T follicular helper cell (primary cell): ENCODE data around the gene EYA2.
"Not testable (repeated sequence)": the region's sequence is repeated elsewhere in the genome, so short reads cannot be mapped to it uniquely, and the experiment has no call there.

Source experiments
- DNase-seq: peaks from one replicate; pipeline ENCODE4 v3.0.0-alpha.2; 2020; ENCODE audit warnings: low read depth

Gene EYA2

DNA sequence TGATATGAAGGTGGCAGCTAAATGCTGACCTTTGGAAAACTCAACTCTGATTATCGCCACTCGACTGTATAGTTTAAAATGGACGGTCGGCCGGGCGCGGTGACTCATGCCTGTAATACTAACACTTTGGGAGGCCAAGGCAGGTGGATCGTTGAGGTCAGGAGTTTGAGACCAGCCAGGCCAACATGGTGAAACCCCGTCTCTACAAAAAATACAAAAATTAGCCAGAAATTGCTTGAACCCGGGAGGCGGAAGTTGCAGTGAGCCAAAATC is 310.1 kb downstream of the EYA2 start:
- DNase-seq, result not testable (repeated sequence)

DNA sequence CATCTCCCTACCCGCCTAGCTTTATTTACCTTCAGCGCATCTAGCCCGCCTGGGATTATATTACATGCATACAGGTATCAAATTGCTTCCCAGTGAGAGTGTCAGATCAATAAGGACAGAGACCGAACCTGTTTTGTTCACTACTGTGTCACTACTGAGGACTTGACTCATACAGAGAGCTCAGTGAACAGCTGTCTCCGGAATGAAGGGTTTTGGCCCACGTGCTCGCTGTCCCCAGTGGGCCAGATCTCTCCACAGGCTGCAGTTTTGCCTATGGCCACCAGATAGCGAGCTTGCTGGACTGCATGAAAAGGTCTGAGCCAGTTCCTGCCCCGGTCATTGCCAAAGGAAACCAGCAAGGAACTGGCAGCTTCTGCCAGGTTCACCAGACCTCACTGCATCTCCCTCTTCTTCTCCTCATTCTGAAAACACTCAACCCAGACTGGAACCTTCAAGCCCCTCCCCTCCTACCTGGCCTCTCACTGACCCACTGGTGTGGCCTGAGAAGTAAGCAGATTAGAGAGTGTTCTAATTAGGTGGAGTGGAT is 311.0 kb downstream of the EYA2 start:
- no peak for DNase-seq

DNA sequence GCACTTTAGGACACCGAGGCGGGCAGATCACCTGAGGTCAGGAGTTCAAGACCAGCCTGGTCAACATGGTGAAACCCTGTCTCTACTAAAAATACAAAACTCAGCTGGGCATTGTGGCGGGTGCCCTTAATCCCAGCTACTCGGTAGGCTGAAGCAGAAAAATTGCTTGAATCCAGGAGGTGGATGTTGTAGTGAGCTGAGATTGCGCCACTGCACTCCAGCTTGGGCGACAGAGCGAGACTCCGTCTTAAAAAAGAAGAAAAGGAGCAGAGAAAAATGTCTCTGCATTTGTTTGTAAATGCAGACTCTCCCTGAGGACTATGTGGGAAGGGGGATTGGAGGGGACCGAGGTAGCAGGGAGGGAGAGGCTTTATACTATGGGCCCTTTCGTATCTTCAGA is 311.9 kb downstream of the EYA2 start:
- not testable (repeated sequence) for DNase-seq

DNA sequence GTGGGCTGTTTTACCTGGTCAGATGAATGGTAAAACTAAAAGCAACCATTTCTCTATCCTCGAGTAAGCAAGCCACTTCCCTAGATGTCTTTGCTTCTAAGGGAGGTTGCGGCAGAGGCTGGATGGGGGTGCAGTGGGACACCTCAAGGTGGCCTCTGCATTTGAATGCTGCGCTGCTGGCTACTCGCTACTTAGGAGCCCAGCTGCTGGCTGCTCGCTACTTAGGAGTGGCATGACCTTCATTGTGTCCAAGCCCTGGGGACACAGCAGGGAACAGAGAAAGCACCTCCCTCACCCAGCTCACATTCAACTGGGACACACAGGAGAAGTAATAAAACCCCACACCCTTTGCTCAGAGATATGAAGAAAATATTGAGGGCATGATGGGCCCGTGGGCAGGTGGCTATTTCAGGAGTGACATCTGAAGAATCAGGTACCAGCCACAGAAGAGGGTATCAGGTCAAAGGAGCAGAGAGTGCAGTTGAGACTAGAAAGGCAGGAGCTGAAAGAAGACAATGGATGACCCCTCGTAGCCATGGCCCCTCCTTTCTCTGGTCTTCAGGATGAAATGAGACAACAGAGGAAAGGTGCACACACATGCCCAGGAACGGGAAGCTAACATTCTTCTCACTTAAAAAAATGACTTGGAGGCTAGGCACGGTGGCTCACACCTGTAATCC is 312.5 kb downstream of the EYA2 start:
- no peak for DNase-seq

DNA sequence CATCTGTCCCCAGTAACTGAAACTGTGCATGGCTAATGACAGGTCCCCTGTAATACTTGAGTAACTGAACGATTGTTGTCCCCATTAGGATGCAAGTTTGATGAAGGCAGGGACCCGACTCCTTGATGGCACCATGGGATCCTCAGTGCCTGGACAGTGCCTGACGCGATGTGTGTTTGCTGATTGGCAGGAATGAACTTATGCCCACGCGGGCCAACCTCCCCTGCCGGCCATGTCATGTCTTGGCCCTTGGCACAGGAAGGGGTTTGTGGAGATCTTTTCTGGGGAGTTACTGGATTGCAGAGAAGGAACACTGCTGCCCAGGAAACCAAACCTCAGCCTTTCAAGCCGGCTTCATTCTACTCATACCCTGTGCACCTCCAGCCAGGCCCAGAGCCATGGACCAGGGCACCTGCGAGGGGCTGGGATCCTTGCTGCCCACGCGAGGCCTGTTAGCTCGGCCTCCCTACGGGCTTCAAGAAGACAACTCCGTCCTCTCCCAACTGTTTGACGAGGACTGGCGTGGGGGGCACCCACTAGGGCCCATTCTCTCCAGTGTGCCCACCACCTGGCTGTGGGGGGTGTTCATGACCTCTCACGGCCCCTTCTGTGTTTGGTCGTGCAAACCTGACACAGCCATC is 314.0 kb downstream of the EYA2 start:
- no peak for DNase-seq

DNA sequence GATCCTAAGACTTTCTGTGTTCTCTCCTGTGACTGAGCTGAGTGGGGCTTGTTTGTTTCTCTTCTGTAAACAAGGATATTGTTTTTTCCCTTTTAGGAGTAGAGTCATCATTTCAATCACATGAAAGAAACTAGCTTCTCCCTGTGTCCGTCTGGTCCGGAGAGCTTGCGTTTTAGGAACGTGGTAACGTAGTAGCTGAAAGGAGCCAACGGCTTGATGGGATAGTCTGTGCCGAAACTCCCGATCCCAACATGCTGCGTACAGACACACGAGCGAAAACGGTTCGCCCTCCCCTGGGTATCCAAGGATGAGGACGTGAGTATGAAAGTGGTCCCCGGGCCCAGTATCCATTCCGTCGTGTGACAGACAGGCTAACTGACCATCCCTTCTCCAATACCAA is 315.3 kb downstream of the EYA2 start:
- no peak for DNase-seq

DNA sequence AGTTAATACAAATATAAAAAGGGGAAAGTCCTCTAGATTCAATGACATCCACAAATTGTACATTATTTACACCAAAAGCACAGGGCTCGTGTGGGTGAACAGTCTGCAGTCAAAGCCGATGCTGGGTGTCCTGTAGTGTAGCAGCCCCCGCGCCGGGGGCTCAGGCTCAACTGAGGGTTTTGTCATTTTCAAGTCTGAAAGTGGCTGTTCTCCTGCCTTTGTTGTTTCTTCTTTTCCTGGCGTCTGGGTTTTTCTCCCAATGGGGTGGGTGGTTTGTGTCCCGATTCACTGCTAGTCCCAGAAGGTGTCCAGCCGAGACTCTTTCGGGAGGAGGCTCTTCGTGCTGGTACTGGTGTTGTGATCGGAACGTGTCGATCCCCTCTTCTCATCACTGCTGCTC is 315.8 kb downstream of the EYA2 start:
- DNase-seq, result no peak

DNA sequence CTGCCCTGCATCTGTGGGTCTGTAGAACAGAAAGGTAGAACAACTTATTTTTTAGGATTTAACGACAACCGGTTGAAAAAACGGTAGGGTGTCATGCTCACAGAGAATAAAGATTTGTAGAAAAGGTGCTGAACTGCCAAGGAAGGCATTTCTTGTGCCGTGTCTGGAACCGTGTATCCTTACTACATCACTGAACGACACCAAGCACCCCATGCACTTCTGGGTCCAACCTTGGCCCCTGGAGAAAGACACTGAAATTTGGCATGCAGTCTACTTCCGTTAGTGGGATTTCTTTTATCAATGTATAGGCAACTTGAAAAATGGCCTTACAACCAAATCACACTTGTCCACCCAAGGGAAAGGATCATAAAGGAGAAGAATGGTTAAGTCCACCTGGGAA is 316.4 kb downstream of the EYA2 start:
- no peak for DNase-seq

DNA sequence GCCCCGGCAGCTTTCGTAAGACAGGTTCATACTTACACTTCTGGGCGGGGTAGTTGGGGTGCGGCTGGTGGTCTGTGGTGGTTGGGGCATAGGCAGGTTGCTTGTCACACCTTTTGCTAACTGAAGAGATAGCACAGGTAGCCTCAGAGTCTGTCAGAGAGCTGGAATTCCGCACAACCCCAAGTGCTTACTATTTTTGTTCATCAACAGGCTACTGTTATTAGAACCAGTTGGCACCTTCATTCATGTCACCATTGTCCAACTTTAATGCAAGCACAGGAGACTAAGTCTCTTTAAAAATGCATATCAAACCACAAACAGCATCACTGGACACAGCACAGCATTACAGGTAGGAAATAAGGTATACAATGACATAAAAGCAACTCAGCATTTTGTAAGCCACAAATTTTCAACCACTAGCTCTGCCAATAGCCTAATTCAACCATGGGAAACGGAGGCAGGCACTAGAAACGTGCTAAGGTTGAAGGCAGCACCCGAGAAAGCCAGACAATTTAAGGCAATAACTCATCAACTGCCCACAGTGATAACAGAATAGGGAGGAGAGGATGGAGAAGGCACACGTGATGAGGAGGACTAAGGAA is 318.1 kb downstream of the EYA2 start:
- no peak for DNase-seq

DNA sequence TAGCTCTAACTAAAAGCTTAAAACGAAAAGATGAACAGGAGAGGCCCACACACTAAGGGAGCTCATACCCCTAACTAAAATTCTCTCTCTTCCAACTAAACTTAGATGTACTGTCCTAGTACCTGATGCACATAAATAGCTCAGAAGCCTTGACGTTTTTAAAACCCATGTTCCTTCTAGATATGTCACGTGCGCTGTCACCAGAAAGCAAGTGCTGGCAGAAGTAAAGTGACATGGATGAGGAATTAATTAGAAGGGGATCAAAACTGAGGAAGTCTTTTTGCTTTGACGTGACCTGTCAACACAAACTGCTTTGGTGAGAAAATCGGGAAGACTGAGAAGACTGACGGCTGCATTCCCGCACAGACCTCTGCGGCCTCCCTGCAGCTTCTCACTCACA is 319.3 kb downstream of the EYA2 start:
- no peak for DNase-seq

DNA sequence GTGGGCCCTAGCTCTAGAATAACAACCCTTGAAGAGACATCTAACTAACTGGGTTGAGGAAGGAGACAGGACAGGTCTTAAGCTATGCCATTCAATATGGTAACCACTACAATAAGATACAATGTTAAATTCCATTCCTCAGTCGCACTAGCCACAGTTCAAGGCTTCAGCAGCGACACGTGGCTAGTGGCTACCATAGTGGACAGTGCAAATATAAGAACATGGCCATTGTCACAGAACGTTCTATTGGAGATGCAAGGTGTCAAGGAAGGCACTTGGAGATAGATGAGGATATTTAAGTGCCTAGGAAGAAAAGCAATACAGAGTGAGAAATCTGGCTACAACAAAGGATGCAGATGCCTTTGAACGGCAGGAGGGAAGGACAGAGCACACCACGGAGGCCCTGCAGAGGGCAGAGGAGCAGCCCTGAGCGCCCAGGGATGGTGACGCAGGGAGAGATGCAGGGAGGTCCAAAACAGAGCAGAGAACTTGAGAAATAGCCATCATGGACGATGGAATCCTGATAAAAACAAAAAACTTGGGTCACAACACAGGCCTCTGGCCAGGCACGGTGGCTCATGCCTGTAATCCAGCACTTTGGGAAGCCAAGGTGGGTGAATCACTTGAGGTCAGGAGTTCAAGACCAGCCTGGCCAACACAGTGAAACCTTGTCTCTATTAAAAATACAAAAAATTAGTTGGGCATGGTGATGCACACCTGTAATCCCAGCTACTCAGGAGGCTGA is 321.2 kb downstream of the EYA2 start:
- DNase-seq, result no peak

DNA sequence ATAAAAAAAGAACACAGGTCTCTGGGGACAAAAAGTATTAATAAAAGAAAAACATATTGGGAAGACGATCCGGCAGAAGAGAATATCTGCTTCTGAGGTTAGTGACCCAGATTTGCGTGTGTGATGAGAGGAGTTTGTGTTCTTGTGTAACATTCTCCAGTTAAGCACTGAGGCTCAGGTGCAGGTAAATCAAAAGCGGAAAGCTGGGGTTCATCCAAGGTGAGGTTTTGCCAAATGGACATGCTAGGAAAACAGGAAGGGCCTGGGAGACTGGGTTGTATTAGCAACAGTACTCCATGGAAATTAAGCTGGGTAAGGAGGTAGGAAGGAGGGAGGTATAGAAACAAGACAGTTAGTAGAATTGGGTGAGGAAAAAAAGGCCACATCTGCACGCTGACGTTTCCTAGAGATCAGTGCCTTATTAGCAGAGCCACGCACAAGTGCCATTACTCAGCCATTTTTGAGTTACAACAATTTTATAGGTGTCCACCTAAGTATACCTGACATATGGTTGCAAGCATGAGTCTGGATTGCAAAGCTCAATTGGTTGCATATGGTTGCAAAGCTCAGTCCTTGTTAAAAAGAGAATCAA is 322.3 kb downstream of the EYA2 start:
- DNase-seq, result no peak

DNA sequence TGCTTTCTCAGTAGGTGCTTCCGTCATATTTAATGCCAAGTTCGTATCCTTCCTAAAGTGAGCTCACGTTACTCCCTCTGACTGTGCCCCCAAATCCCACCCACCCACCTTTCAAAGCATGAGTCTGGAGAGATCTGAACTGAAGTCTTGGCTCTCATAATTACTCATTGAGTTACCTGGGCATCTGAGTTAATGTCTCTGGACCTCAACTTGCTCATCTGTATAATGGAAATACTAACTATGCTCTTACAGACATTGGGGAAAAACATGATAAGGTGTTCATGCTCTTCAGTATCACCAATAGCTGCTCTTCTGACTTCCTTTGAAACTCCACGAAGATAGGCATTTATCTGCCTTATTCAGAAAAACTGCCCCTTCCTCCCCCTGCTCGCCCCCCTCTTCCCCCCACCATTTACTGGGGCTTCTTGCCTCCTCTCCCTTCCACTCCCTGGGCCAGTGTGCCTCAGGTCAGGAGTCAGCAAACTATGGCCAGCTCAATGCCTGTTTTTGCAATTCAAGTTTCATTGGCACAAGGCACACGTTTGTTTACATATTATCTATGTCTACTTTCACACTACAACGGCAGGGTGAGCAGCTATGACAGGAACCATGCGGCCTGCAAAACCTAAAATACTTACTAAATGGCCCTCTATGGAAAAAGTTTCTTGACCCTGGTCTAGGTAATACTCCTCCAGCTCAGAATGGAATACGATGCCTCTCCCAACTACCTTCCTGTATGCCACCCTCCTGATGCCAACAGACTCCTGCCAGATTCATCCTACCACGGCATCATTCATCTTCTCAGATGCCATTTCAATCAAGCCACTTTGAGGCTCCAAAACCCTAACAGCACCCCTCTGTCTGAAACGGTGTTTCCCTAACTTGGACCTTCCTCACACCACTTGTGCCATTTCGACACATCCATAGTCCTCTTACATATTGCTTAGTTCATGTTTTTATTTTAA is 323.1 kb downstream of the EYA2 start:
- DNase-seq, result no peak

DNA sequence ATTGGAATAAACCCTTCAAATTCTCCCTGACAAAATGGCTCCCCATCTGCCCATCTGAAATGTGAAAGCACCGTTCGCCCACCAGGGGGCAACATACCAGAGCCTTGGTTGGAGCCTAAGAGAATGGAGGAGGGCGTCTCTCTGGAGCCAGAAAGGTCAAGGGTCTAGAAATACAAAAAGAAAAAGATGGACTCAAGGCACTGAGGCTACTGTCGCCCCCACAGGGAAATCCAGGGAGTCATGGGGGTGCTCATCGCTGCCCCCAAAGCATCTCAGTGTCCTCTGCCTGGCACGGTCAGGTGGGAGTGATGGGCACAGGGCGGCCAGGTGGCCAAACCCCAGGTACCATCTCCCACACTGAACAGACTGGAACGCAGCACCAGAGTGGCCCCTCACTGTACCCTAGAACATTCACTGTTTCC is 325.5 kb downstream of the EYA2 start:
- DNase-seq, result peak; percentile 14

DNA sequence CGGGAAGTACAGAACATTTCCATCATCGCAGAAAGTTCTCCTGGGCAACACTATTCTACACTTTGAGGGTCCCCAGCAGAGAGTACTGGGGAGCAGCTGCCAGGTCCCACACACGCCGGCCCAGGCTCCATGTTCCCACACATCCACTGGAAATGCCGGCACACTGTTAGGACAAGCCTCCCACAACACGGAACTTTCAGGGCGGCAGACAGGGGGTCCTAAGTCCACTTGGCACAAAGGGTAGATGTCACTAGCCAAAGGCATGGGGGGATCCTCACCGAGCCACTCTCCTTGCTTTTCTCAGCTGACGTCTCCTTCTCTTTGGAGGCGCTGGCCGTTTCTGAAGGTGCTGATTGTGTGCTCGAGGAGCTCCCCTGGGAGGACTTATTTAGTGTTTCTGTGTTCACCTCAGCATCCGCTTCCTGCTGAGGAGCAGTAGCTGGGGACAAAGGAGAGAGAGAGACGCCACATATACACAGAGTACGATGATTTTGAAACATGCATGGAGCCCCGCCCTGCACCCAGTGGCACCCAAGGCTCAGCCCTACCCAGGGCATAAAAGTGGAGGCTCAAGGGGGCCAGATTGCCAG is 326.5 kb downstream of the EYA2 start:
- DNase-seq, result no peak

DNA sequence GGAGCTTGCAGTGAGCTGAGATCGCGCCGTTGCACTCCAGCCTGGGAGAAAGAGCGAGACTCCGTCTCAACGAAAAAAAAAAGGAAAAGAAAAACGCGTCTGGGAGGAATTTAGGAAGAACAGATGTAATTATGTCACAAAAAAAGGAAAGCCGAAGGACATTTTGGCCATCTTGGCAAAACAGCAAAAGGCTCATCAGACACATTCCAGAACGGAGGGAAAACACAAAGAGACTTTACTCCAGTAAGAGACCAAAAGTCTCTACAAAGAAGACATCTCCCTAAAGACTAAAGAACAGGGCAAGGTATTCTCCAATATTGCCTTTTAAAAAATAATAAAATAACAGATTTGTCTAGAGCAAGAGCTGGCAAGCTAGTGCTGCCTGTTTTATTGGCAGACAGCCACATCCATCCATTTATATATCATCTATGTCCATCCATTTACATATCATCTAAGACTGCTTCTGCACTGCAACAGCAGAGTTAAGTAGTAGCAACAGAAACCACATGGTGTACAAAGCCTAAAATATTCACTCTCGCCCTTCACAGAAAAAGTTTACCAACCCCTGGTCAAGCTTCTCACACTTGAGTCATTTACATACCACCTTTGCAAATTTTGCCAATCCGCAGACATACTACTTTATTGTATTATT is 328.0 kb downstream of the EYA2 start:
- DNase-seq, result no peak

DNA sequence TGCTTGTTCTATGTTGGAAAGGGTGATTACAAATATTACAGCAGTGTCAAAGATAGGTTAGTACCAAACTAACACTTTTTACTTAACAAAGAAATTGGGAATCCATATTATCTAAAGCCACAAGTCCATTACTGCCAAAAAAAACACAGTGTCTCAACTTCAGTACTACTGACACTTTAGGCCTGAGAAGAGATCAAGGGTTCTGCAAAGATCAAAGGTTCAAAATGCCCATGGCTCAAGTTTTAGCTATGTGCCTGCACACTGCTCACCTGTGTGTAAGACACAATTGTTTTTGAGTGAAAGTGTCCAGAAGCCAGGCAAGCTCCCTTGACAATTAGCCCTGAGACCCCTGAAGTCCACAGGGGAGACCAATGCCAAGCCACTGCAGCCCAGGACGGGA is 329.3 kb downstream of the EYA2 start:
- DNase-seq, result no peak

DNA sequence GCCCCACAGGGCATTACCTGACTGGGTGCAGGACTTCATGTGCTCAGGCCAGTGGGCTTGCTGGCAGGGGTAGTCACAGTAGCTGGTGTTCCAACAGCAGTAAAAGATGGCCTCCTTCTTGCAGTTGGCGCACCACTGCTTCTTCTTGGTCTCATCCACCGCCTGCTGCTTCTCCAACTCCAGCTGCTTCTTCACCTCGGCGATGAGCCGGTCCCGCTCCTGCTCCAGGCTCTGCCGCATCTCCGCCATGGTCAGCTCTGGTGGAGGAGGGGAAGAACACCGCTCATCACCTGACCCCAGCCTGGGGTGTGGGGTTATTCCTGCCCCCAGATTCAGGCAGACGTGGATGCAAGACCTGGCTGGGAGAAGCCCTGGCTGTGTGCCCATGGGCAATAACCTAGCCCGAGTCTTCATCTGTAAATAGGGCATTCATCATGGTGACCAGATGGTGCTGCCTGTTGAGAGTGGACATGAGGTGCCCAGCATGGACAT is 329.7 kb downstream of the EYA2 start:
- DNase-seq, result no peak

DNA sequence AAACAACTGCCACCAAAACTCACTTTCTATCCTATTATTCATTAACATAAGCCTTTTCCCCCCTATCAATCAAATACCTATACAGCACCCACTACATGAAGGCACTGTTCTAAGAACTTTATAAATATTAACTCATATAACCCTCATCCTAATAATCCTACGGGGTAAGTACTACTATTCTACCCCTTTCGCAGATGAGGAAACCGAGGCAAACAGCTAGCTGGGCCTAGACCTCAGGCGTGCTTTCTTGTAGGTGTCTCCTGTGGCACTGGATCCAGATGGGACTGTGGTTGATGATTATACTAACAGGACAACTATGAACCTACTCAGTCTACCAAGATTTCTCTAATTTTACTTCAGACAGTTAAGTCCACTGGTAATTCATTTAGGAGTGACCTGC is 330.2 kb downstream of the EYA2 start:
- no peak for DNase-seq

DNA sequence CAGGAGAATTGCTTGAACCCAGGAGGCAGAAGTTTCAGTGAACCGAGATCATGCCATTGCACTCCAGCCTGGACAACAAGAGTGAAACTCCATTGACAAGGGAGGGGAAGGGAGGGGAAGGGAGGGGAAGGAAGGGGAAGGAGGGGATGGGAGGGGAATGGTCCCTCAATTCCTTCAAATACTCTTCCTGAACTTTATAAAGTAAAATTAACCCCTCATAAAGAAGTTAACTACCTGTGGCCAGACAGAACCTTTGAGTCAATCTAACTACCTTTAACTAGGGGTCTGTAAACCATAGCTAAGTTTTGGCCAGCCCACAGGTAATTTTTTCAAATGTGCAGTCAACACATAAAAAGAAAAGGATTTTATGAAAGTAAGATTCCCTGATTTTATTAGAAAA is 330.8 kb downstream of the EYA2 start:
- no peak for DNase-seq
